CD4-positive, alpha-beta T cell (primary cell): ENCODE measurements around the gene EXOC1. TPM values are rescaled to one million over a fixed set of nuclear protein-coding genes. Genes with fewer than 3 reads are reported as not detected.

Experiments used
- ATAC-seq: fragments of 200-7000 bp; cut with Tn5 transposase; one replicate; pipeline ENCODE4 v1.10.0; 2022; ENCODE audit warnings: mild to moderate bottlenecking; ENCODE audit not compliant: poor library complexity
- CTCF ChIA-PET: fragments of 350-600 bp; sonication (Branson Sonifier 250); formaldehyde crosslinking; loops from one replicate; lab custom pipeline; 2021; ENCODE audit warnings: antibody characterized with exemption, inconsistent platforms; lab: Charles Lee
- POLR2A ChIA-PET: fragments of 350-600 bp; sonication (Branson Sonifier 250); formaldehyde crosslinking; loops from one replicate; lab custom pipeline; 2021; ENCODE audit warnings: antibody characterized with exemption, inconsistent platforms; lab: Charles Lee
- DNase-seq, 14 experiments: peaks; one replicate each; pipeline ENCODE4 v3.0.0-alpha.2; 2013 to 2020; ENCODE audit warnings: mixed read lengths in 2 of 14
- H3K27ac ChIP-seq, 2 donors: one replicate each; pipeline versions ENCODE4 v1.5.1 to v1.7.0; 2013; ENCODE audit warnings: low read length in 2 of 2, low read depth in 1 of 2, mild to moderate bottlenecking in 1 of 2
- H3K27me3 ChIP-seq, 2 experiments: 1 replicate in 1 of 2; 2 replicates in 1 of 2; pipeline versions ENCODE4 v1.6.1 to v1.7.0; 2013; ENCODE audit warnings: low read length in 2 of 2, control low read depth in 1 of 2, mild to moderate bottlenecking in 1 of 2, moderate library complexity in 1 of 2; ENCODE audit not compliant: insufficient read depth in 2 of 2, control insufficient read depth in 1 of 2
- H3K36me3 ChIP-seq: one replicate; pipeline ENCODE4 v1.6.1; 2013; ENCODE audit warnings: low read length, control low read depth; ENCODE audit not compliant: insufficient read depth
- H3K4me1 ChIP-seq: one replicate; pipeline ENCODE4 v1.6.1; 2013; ENCODE audit warnings: low read length, control low read depth; ENCODE audit not compliant: insufficient read depth
- H3K4me3 ChIP-seq: one replicate; pipeline ENCODE4 v1.5.1; 2013; ENCODE audit warnings: mild to moderate bottlenecking, low read length, moderate library complexity
- H3K9me3 ChIP-seq, 2 experiments: 1 replicate in 1 of 2; 2 replicates in 1 of 2; pipeline versions ENCODE4 v1.6.1 to v1.7.0; 2013; ENCODE audit warnings: low read length in 2 of 2, mild to moderate bottlenecking in 2 of 2, control low read depth in 1 of 2, moderate library complexity in 1 of 2; ENCODE audit not compliant: control insufficient read depth in 1 of 2, insufficient read depth in 1 of 2
- H3K27ac Mint-ChIP-seq: one replicate; pipeline ENCODE4 v1.8.0; 2020; ENCODE audit warnings: mixed read lengths
- H3K27me3 Mint-ChIP-seq: one replicate; pipeline ENCODE4 v1.8.0; 2021; ENCODE audit warnings: mixed read lengths
- H3K36me3 Mint-ChIP-seq: one replicate; pipeline ENCODE4 v1.8.0; 2021; ENCODE audit warnings: low read depth, mixed read lengths
- H3K4me1 Mint-ChIP-seq: one replicate; pipeline ENCODE4 v1.8.0; 2021; ENCODE audit warnings: low read depth, mixed read lengths
- H3K4me3 Mint-ChIP-seq: one replicate; pipeline ENCODE4 v1.8.0; 2020; ENCODE audit warnings: mild to moderate bottlenecking, mixed read lengths
- H3K9me3 Mint-ChIP-seq: one replicate; pipeline ENCODE4 v1.8.0; 2020; ENCODE audit warnings: mixed read lengths
- intact Hi-C, 2 experiments: fragments of 100-400 bp; cut with DNase I in 1 of 2; cut with micrococcal nuclease in 1 of 2; formaldehyde crosslinking; loops; one replicate each; pipeline versions ENCODE4 v1.15.1 to v1.9.0; 2023 to 2025; cut with DNase I, micrococcal nuclease
- total RNA-seq, 174 experiments: library from RNA in 2 of 174; stranded (reverse) in 2 of 174; gene quantifications; one replicate each; pipeline ENCODE4 v1.2.3 and lab custom pipeline; 2021 to 2026
- TF ChIP-seq, protein P1 (sequence below): fragments of 200-600 bp; IDR thresholded peaks from one replicate; pipeline ENCODE4 v1.8.0; 2022; ENCODE audit warnings: antibody characterized with exemption, mild to moderate bottlenecking

Gene EXOC1
- total RNA-seq, 2 experiments from 2014 or later = 15.2 to 15.7 TPM

DNA sequence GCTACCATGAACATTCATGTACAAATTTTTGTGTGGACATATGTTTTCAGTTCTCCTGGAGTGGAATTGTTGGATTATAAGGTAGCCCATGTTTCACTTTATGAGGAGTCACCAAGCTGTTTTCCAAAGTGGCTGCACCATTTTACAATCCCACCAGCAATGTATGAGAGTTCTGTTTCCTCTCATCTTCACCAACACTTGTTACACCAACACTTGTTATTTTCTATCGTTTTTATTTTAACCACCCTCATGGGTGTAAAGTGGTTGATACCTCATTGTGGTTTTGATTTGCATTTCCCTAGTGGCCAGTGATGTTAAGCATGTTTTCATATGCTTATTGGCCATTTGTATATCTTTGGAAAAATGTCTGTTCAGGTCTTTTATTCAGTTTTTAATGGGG lies 4.1 kb downstream of the EXOC1 start:
- Histone ChIP-seq H3K27ac (no peak overlapping the region), H3K27me3 (no peaks in the 10 kb centered on the region), H3K36me3 (peaks cover 20% of the 10 kb centered on the region), H3K4me3 (no peak overlapping the region), H3K4me1 (peaks cover 20% of the 10 kb centered on the region), H3K9me3 (peaks cover 0 to 5% of the 10 kb centered on the region in 2 experiments)
- no peak for ATAC-seq
- H3K27ac Mint-ChIP-seq = peak overlapping the region; percentile 26
- ChIA-PET CTCF (no interaction called here), POLR2A (no interaction called here)
- TF ChIP-seq, protein P1, sequence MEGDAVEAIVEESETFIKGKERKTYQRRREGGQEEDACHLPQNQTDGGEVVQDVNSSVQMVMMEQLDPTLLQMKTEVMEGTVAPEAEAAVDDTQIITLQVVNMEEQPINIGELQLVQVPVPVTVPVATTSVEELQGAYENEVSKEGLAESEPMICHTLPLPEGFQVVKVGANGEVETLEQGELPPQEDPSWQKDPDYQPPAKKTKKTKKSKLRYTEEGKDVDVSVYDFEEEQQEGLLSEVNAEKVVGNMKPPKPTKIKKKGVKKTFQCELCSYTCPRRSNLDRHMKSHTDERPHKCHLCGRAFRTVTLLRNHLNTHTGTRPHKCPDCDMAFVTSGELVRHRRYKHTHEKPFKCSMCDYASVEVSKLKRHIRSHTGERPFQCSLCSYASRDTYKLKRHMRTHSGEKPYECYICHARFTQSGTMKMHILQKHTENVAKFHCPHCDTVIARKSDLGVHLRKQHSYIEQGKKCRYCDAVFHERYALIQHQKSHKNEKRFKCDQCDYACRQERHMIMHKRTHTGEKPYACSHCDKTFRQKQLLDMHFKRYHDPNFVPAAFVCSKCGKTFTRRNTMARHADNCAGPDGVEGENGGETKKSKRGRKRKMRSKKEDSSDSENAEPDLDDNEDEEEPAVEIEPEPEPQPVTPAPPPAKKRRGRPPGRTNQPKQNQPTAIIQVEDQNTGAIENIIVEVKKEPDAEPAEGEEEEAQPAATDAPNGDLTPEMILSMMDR = no peak
- DNase-seq = no peak
- no peaks in the 10 kb centered on the region for H3K9me3 Mint-ChIP-seq
- intact Hi-C loops = loop anchor here in 1 of 2 experiments (10.0 kb wide), 4 partner anchors 577 to 1117 kb away; partner anchors contain the start of genes NOA1, PAICS, POLR2B and PPAT
- no peaks in the 10 kb centered on the region for H3K27me3 Mint-ChIP-seq
- H3K4me3 Mint-ChIP-seq = no peak overlapping the region
- H3K4me1 Mint-ChIP-seq = peaks cover 20% of the 10 kb centered on the region
- H3K36me3 Mint-ChIP-seq = peaks cover 57% of the 10 kb centered on the region

- DNase-seq = no peak
- Histone ChIP-seq H3K4me3 (no peak overlapping the region), H3K36me3 (peaks cover 33% of the 10 kb centered on the region), H3K27me3 (no peaks in the 10 kb centered on the region), H3K4me1 (peaks cover 7% of the 10 kb centered on the region), H3K27ac (no peak overlapping the region), H3K9me3 (peaks cover 0 to 5% of the 10 kb centered on the region in 2 experiments)
- no peak overlapping the region for H3K27ac Mint-ChIP-seq
- intact Hi-C loops = loop anchor here in 1 of 2 experiments (10.0 kb wide), 5 partner anchors 525 to 1115 kb away; partner anchors contain the start of genes AASDH, NOA1, PAICS and POLR2B
- ChIA-PET POLR2A (no interaction called here), CTCF (interaction anchor here (1.2 kb wide), 1 partner anchor 89 kb away, joined by 3 read pairs; the partner anchor contains the start of gene CEP135)
- H3K36me3 Mint-ChIP-seq = peaks cover 63% of the 10 kb centered on the region
- TF ChIP-seq, protein P1 = no peak
- H3K4me1 Mint-ChIP-seq = peaks cover 16% of the 10 kb centered on the region
- H3K9me3 Mint-ChIP-seq = no peaks in the 10 kb centered on the region
- H3K4me3 Mint-ChIP-seq = no peak overlapping the region
- no peak for ATAC-seq
- H3K27me3 Mint-ChIP-seq = no peaks in the 10 kb centered on the region
Measured at GRCh38 chr4:55859711-55860110, 6.3 kb downstream of the EXOC1 start.

DNA sequence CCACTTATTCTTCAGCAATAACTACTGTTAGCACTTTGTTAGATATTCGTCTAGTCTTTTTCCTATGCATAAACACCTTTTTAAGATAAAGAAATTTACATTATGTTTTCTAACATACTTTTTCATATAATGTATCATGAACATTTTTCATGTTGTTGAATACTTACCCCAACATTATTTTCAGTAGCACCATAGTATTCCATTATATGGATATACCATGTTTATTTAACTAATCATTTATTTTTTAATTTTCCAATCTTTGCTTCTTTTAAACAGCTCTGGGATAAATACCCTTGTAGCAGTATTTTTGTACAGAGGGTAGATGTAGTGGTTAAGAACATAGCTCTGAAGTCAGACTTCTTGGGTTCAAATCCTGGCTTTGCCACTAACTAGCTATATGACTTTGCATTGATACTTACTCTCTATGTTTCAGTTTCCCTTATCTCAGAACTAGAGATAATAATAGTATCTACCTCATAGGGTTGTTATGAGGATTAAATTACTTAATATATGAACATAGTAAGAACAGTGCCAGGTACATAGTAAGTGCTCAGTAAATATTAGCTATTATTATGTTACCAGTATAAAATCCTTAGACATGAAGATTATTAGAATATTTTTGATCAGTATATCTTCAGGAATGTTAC lies 11.3 kb downstream of the EXOC1 start:
- peaks cover 54% of the 10 kb centered on the region for H3K36me3 ChIP-seq
- intact Hi-C loops = loop anchor here (5.0 to 10.0 kb wide), 5 partner anchors 317 to 1542 kb away; partner anchors contain the start of genes AASDH (in 1 of the 2), CLOCK (in 1 of the 2) and SRD5A3 (in 1 of the 2)
- no peak overlapping the region for H3K4me3 Mint-ChIP-seq
- H3K9me3 Mint-ChIP-seq = no peaks in the 10 kb centered on the region
- peaks cover 74% of the 10 kb centered on the region for H3K36me3 Mint-ChIP-seq
- no peaks in the 10 kb centered on the region for H3K9me3 ChIP-seq
- H3K27me3 Mint-ChIP-seq = no peaks in the 10 kb centered on the region
- ATAC-seq (no peak), DNase-seq (no peak)
- H3K27me3 ChIP-seq = no peaks in the 10 kb centered on the region
- no peak overlapping the region for H3K27ac Mint-ChIP-seq
- TF ChIP-seq, protein P1 = no peak
- no peak overlapping the region for H3K4me3 ChIP-seq
- no peaks in the 10 kb centered on the region for H3K4me1 ChIP-seq
- POLR2A ChIA-PET = interaction anchor here (1.1 kb wide), 1 partner anchor 11 kb away, joined by 3 read pairs; the partner anchor contains the start of gene EXOC1
- H3K4me1 Mint-ChIP-seq = peaks cover 24% of the 10 kb centered on the region
- H3K27ac ChIP-seq = no peak overlapping the region
- CTCF ChIA-PET = interaction anchor here (0.7 to 3.6 kb wide), 3 partner anchors 11 to 84 kb away, joined by 3 to 22 read pairs (median 3); partner anchors contain the start of genes CEP135 and EXOC1
